Hepatocyte (in vitro differentiated cells): Measurements from ENCODE around the gene SLC26A9. TPM values are rescaled to one million over a fixed set of nuclear protein-coding genes. Genes with fewer than 3 reads are reported as not detected.

ENCODE experiments used
- DNase-seq: peaks from one replicate; pipeline ENCODE4 v3.0.0-alpha.2; 2016; ENCODE audit warnings: low spot score
- H2AFZ ChIP-seq: fragments of 200-600 bp; sonication (generic); 2 replicates; pipeline ENCODE4 v1.6.0; 2016; ENCODE audit warnings: antibody characterized with exemption, mild to moderate bottlenecking
- H3K27ac ChIP-seq: fragments of 200-600 bp; sonication (generic); 2 replicates; pipeline ENCODE4 v1.5.1; 2016; ENCODE audit warnings: mild to moderate bottlenecking
- H3K27me3 ChIP-seq: fragments of 200-600 bp; sonication (generic); 2 replicates; pipeline ENCODE4 v1.6.1; 2016
- H3K36me3 ChIP-seq: fragments of 200-600 bp; sonication (generic); replicated peaks from 2 replicates; pipeline ENCODE4 v1.5.1; 2016; ENCODE audit warnings: low read depth; ENCODE audit not compliant: insufficient read depth
- H3K4me1 ChIP-seq: fragments of 200-600 bp; sonication (generic); 2 replicates; pipeline ENCODE4 v1.5.1; 2016; ENCODE audit warnings: mild to moderate bottlenecking, moderate library complexity; ENCODE audit not compliant: insufficient read depth
- H3K4me2 ChIP-seq: fragments of 200-600 bp; sonication (generic); 2 replicates; pipeline ENCODE4 v1.6.0; 2016
- H3K4me3 ChIP-seq: fragments of 200-600 bp; sonication (generic); 2 replicates; pipeline ENCODE4 v1.5.1; 2016; ENCODE audit warnings: mild to moderate bottlenecking
- H3K79me2 ChIP-seq: fragments of 200-600 bp; sonication (generic); 2 replicates; pipeline ENCODE4 v1.6.0; 2017; ENCODE audit warnings: mild to moderate bottlenecking
- H3K9me2 ChIP-seq: fragments of 200-600 bp; sonication (generic); replicated peaks from 2 replicates; pipeline ENCODE4 v1.6.0; 2017; ENCODE audit warnings: mild to moderate bottlenecking; ENCODE audit not compliant: insufficient read depth
- H3K9me3 ChIP-seq: fragments of 200-600 bp; sonication (generic); 2 replicates; pipeline ENCODE4 v1.5.1; 2016; ENCODE audit warnings: low read depth, mild to moderate bottlenecking
- H4K20me1 ChIP-seq: fragments of 200-600 bp; sonication (generic); 2 replicates; pipeline ENCODE4 v1.6.0; 2016; ENCODE audit warnings: mild to moderate bottlenecking; ENCODE audit not compliant: insufficient read depth, poor library complexity, severe bottlenecking
- CTCF ChIP-seq: fragments of 200-600 bp; sonication (generic); IDR thresholded peaks from 2 replicates; pipeline ENCODE4 v1.5.1; 2016; ENCODE audit warnings: antibody characterized with exemption, mild to moderate bottlenecking; ENCODE audit not compliant: poor library complexity
- EZH2 ChIP-seq: fragments of 200-600 bp; sonication (generic); IDR thresholded peaks from 2 replicates; pipeline ENCODE4 v1.6.1; 2016; ENCODE audit warnings: antibody characterized with exemption, mild to moderate bottlenecking, borderline replicate concordance
- EZH2phosphoT487 ChIP-seq: fragments of 200-600 bp; sonication (generic); IDR thresholded peaks from one replicate; pipeline ENCODE4 v1.6.1; 2018; ENCODE audit warnings: antibody characterized with exemption, mild to moderate bottlenecking, low read depth, moderate library complexity; ENCODE audit not compliant: unreplicated experiment, severe bottlenecking
- WGBS: methylation state at CpG from one replicate; pipeline ENCODE4 v1.1.6; 2016; ENCODE audit warnings: low lambda C conversion rate; ENCODE audit errors: missing lambda C conversion rate; 5-methylcytosine and 5-hydroxymethylcytosine counted together
- polyA plus RNA-seq: library from polyadenylated mRNA; unstranded; fragments of >200 nt; fragmentation: Nextera tagmentation; extraction: Ambion mirVana; gene quantifications from 2 replicates; pipeline ENCODE4 v1.2.1, GENCODE V29; 2016
- total RNA-seq: library from RNA; depleted of rRNA; stranded (reverse); fragments of >200 nt; gene quantifications from 2 replicates; pipeline ENCODE4 v1.2.3, GENCODE V29; 2014

SLC26A9 gene
- total and polyA plus RNA-seq, 2 experiments from 2014 or later, result 0.13 to 0.63 TPM

- no peaks in the 10 kb centered on the region for H3K36me3 ChIP-seq
- H3K4me1 ChIP-seq, result no peaks in the 10 kb centered on the region
- no peak overlapping the region for H2AFZ ChIP-seq
- no peak overlapping the region for H3K4me3 ChIP-seq
- TF ChIP-seq EZH2phosphoT487 (no peak), CTCF (no peak), EZH2 (no peak)
- H3K4me2 ChIP-seq, result no peak overlapping the region
- no peaks in the 10 kb centered on the region for H3K27me3 ChIP-seq
- 90% methylated on average over 15 of the region's 15 CpGs for WGBS
- no peak for DNase-seq
- no peak overlapping the region for H3K27ac ChIP-seq
- no peaks in the 10 kb centered on the region for H3K9me3 ChIP-seq
- no peaks in the 10 kb centered on the region for H3K9me2 ChIP-seq
- H4K20me1 ChIP-seq, result no peaks in the 10 kb centered on the region
- no peaks in the 10 kb centered on the region for H3K79me2 ChIP-seq
These were observed 32.2 kb upstream of the SLC26A9 start for GRCh38 chr1:205975387-205975998.

- H3K4me1 ChIP-seq, result no peaks in the 10 kb centered on the region
- no peaks in the 10 kb centered on the region for H4K20me1 ChIP-seq
- no peaks in the 10 kb centered on the region for H3K9me2 ChIP-seq
- H3K27ac ChIP-seq, result no peak overlapping the region
- H3K27me3 ChIP-seq, result no peaks in the 10 kb centered on the region
- no peak overlapping the region for H3K4me3 ChIP-seq
- WGBS, result 95% methylated on average over 3 of the region's 3 CpGs
- H3K79me2 ChIP-seq, result no peaks in the 10 kb centered on the region
- H3K9me3 ChIP-seq, result no peaks in the 10 kb centered on the region
- no peaks in the 10 kb centered on the region for H3K36me3 ChIP-seq
- no peak overlapping the region for H2AFZ ChIP-seq
- DNase-seq, result no peak
- TF ChIP-seq EZH2, result no peak
- no peak for TF ChIP-seq EZH2phosphoT487
- no peak for TF ChIP-seq CTCF
- H3K4me2 ChIP-seq, result no peak overlapping the region
These were observed 31.5 kb upstream of the SLC26A9 start for GRCh38 chr1:205974712-205975111.

GRCh38 chr1:205973377-205974232, 30.3 kb upstream of the SLC26A9 start:
- TF ChIP-seq CTCF, result no peak
- no peak for TF ChIP-seq EZH2phosphoT487
- TF ChIP-seq EZH2, result no peak
- H3K36me3 ChIP-seq, result no peaks in the 10 kb centered on the region
- H2AFZ ChIP-seq, result no peak overlapping the region
- no peak overlapping the region for H3K27ac ChIP-seq
- H3K9me2 ChIP-seq, result no peaks in the 10 kb centered on the region
- no peaks in the 10 kb centered on the region for H4K20me1 ChIP-seq
- H3K4me3 ChIP-seq, result no peak overlapping the region
- no peaks in the 10 kb centered on the region for H3K9me3 ChIP-seq
- WGBS, result 96% methylated on average over 8 of the region's 8 CpGs
- H3K79me2 ChIP-seq, result no peaks in the 10 kb centered on the region
- DNase-seq, result no peak
- no peaks in the 10 kb centered on the region for H3K4me1 ChIP-seq
- no peaks in the 10 kb centered on the region for H3K27me3 ChIP-seq
- H3K4me2 ChIP-seq, result no peak overlapping the region
